GM21515 (cell line): ENCODE results near the gene RPL4.

ENCODE experiments used
- ATAC-seq: cut with Tn5 transposase; IDR thresholded peaks from one replicate; pipeline ENCODE4 v1.9.1; 2021; ENCODE audit not compliant: unreplicated experiment

Gene RPL4

GRCh38 chr15:66459818-66460615 is 44.6 kb downstream of the RPL4 start:
- no peak for ATAC-seq

GRCh38 chr15:66456211-66456610 is 48.4 kb downstream of the RPL4 start:
- no peak for ATAC-seq

GRCh38 chr15:66454143-66454542 is 50.5 kb downstream of the RPL4 start:
- ATAC-seq, result no peak

GRCh38 chr15:66452971-66453580 is 51.6 kb downstream of the RPL4 start:
- ATAC-seq, result no peak

GRCh38 chr15:66452420-66452819 is 52.2 kb downstream of the RPL4 start:
- no peak for ATAC-seq
